Activated naive CD4-positive, alpha-beta T cell treated with anti-CD3 and anti-CD28 coated beads for 36 hours (primary cell): ENCODE measurements around the gene PRDM12. TPM values are rescaled to one million over a fixed set of nuclear protein-coding genes. Genes with fewer than 3 reads are reported as not detected.

Experiments used
- CTCF ChIA-PET: fragments of 350-600 bp; sonication (Branson Sonifier 250); formaldehyde crosslinking; loops from one replicate; lab custom pipeline; 2021; ENCODE audit warnings: antibody characterized with exemption; lab: Charles Lee
- DNase-seq: peaks from one replicate; pipeline ENCODE4 v3.0.0-alpha.2; 2020
- H3K27ac Mint-ChIP-seq: one replicate; pipeline ENCODE4 v1.8.0; 2021; ENCODE audit warnings: mild to moderate bottlenecking, mixed read lengths
- H3K27me3 Mint-ChIP-seq: one replicate; pipeline ENCODE4 v1.8.0; 2021; ENCODE audit warnings: low read depth, mixed read lengths
- H3K36me3 Mint-ChIP-seq: one replicate; pipeline ENCODE4 v1.8.0; 2021; ENCODE audit warnings: low read depth, mixed read lengths
- H3K4me1 Mint-ChIP-seq: one replicate; pipeline ENCODE4 v1.8.0; 2021; ENCODE audit warnings: low read depth, mixed read lengths
- H3K4me3 Mint-ChIP-seq: one replicate; pipeline ENCODE4 v1.8.0; 2021; ENCODE audit warnings: mild to moderate bottlenecking, moderate library complexity, mixed read lengths
- H3K9me3 Mint-ChIP-seq: one replicate; pipeline ENCODE4 v1.8.0; 2021; ENCODE audit warnings: mixed read lengths
- intact Hi-C: fragments of 100-400 bp; cut with micrococcal nuclease; formaldehyde crosslinking; loops from one replicate; pipeline ENCODE4 v1.15.1; 2023
- total RNA-seq, 2 experiments: library from RNA; stranded (reverse); gene quantifications; one replicate each; pipeline ENCODE4 v1.2.3, GENCODE V29; 2021

Gene PRDM12
- total RNA-seq, 2 experiments from 2014 or later = not detected

DNA sequence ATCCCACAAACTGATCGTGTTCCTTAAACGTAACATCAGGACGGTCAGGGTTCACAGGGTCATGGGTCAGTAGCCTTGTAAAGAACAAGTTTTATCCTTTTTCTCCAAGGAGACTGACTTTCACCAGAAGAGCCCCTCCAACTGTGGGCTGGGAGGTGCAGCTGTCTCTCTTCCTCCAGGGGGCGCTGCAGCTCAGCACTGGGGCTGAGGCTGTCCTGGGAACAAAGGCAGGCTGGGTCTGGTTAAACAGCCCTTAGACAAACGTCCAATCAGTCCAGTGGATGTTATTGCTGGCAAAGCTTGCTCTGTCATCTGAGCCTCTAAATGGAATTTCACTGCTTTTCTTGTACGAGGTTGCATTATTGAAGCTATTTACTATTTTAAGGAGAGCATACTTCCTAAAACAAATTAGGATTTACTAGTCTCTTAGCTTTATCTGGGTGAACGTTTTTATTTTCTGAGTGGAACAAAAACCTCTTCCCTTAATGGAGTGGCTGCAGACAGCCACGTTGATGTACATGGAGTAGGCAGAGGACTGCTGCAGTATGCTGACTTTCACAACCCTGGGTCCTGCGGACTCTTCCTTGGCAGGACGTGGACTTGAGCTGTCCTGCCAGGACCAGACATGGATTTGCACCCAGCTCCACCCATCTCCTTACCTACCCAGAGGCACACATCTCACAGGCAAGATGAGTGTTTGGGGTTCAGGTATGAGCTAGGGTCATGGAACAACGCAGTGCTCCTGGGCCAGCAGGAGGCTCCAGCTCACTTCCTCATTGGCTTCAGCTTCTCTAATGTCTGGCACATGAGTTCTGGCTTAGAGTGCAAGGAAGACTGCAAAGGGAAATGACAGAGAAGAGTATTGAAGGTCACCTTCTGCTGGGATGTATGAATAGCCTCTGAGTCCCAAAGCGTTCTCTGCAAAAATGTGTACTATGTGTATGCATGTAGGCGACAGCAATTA is 36.9 kb downstream of the PRDM12 start:
- H3K4me1 Mint-ChIP-seq = peaks cover 25% of the 10 kb centered on the region
- no peaks in the 10 kb centered on the region for H3K27me3 Mint-ChIP-seq
- H3K4me3 Mint-ChIP-seq = no peak overlapping the region
- H3K9me3 Mint-ChIP-seq = no peaks in the 10 kb centered on the region
- no peak overlapping the region for H3K27ac Mint-ChIP-seq
- DNase-seq = peak; percentile 79
- peaks cover 53% of the 10 kb centered on the region for H3K36me3 Mint-ChIP-seq
- intact Hi-C loops = no loop called here
- CTCF ChIA-PET = interaction anchor here (0.7 to 2.4 kb wide), 22 partner anchors 8 to 345 kb away, joined by 3 to 20 read pairs (median 4); partner anchors contain the start of gene EXOSC2

DNA sequence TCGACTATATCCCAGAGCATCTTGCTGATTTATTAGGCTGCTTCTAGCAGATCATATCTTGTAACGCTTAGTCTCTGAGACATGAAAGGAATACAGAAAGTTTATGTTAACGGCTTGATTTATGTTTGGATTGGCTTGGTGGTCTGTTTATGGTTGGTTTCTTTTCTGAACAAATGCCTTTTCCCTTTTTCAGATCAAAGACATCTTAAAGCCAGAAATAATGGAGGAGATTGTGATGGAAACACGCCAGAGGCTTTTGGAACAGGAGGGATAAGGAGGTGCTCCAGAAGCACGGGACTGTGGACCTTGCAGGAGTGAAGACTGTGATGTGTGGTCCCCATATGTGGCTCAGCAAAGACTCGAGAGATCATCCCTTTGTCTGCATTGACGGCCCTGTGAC is 39.1 kb downstream of the PRDM12 start:
- Mint-ChIP-seq H3K4me3 (no peak overlapping the region), H3K36me3 (peaks cover 40% of the 10 kb centered on the region), H3K27me3 (no peaks in the 10 kb centered on the region), H3K4me1 (peaks cover 14% of the 10 kb centered on the region), H3K9me3 (no peaks in the 10 kb centered on the region), H3K27ac (no peak overlapping the region)
- intact Hi-C loops = no loop called here
- no peak for DNase-seq
- CTCF ChIA-PET = no interaction called here

DNA sequence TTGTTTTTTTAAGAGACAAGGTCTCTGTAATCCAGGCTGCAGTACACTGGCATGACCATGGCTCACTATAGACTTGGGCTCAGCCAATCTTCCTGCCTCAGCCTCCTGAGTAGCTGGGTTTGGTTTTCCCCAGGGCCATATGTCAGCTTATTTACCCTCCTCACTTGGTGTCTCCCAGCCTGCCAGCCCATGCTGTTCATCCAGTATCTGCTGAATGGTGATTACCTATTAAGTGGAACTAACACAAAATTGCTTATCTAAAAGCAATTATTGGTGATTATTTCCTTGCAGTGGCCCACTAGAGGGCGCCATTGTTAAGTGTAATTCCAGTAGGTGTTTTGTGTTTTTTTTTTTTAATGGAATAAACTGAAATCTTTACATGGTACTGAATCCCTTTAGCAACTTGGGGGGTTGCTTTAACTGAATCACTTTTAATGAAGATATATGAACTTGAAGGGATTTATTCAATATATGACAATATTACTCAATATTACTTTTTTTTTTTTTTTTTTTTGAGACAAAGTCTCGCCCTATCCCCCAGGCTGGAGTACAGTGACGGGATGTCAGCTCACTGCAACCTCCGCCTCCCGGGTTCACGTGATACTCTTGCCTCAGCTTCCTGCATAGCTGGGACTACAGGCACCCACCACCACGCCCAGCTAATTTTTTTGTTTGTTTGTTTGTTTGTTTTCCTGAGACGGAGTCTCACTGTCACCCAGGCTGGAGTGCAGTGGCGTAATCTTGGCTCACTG is 43.0 kb downstream of the PRDM12 start:
- Mint-ChIP-seq H3K27me3 (no peaks in the 10 kb centered on the region), H3K4me1 (peaks cover 5% of the 10 kb centered on the region), H3K9me3 (no peaks in the 10 kb centered on the region), H3K36me3 (peaks cover 20% of the 10 kb centered on the region), H3K27ac (peak overlapping the region; percentile 65), H3K4me3 (no peak overlapping the region)
- intact Hi-C loops = loop anchor here (1.0 to 5.0 kb wide), 4 partner anchors 65 to 340 kb away; no protein-coding TSS in a partner anchor
- DNase-seq = peak; percentile 82
- CTCF ChIA-PET = interaction anchor here (0.6 to 4.0 kb wide), 18 partner anchors 8 to 187 kb away, joined by 3 to 13 read pairs (median 6); partner anchors contain the start of gene EXOSC2

DNA sequence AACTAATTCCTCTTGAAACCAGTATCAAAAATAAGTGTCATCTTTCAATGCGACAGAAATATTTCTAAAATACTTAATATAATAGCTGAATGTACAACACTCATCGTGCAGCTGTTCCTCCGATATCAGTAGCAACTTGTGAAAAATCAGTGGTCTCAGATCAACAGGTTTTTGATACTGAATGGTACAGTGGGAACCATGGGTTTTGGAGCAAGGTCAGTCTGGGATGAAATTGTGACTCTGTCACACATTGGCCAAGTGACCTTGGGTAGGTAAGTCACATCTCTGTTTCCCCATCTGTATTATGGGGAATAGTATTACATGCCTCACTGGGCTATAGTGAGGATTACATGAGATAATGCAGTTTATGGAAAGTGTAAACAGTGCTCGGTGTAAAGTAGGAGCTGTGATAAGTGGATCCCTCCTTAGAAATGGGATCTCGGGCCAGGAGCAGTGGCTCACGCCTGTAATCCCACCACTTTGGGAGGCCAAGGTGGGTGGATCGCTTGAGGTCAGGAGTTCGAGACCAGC is 46.5 kb downstream of the PRDM12 start:
- H3K4me3 Mint-ChIP-seq = no peak overlapping the region
- intact Hi-C loops = no loop called here
- no peaks in the 10 kb centered on the region for H3K9me3 Mint-ChIP-seq
- no peaks in the 10 kb centered on the region for H3K27me3 Mint-ChIP-seq
- H3K36me3 Mint-ChIP-seq = no peaks in the 10 kb centered on the region
- peaks cover 27% of the 10 kb centered on the region for H3K4me1 Mint-ChIP-seq
- CTCF ChIA-PET = interaction anchor here (0.5 to 1.9 kb wide), 4 partner anchors 9 to 336 kb away, joined by 3 to 11 read pairs (median 3); no protein-coding TSS in a partner anchor
- H3K27ac Mint-ChIP-seq = no peak overlapping the region
- DNase-seq = no peak

DNA sequence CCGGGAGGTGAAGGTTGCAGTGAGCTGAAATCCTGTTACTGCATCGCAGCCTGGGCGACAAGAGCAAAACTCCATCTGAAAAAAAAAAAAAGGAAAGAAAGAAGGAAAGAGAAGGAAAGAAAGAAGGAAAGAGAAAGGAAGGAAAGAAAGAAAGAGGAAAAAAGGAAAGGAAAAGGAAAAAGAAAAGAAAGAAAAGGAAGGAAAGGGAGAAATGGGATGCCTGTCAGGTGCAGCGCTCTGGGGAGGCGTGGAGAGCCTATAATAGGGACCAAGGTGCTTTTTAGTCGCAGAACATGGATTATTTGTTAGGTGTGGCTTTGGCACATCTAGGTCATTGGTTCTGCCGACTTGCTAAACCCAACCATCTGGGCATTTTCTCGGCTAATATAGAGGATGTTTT is 47.1 kb downstream of the PRDM12 start:
- CTCF ChIA-PET = interaction anchor here (1.9 kb wide), 1 partner anchor 10 kb away, joined by 11 read pairs; no protein-coding TSS in a partner anchor
- intact Hi-C loops = no loop called here
- Mint-ChIP-seq H3K27me3 (no peaks in the 10 kb centered on the region), H3K4me3 (no peak overlapping the region), H3K27ac (no peak overlapping the region), H3K9me3 (no peaks in the 10 kb centered on the region), H3K4me1 (peaks cover 32% of the 10 kb centered on the region), H3K36me3 (no peaks in the 10 kb centered on the region)
- no peak for DNase-seq

DNA sequence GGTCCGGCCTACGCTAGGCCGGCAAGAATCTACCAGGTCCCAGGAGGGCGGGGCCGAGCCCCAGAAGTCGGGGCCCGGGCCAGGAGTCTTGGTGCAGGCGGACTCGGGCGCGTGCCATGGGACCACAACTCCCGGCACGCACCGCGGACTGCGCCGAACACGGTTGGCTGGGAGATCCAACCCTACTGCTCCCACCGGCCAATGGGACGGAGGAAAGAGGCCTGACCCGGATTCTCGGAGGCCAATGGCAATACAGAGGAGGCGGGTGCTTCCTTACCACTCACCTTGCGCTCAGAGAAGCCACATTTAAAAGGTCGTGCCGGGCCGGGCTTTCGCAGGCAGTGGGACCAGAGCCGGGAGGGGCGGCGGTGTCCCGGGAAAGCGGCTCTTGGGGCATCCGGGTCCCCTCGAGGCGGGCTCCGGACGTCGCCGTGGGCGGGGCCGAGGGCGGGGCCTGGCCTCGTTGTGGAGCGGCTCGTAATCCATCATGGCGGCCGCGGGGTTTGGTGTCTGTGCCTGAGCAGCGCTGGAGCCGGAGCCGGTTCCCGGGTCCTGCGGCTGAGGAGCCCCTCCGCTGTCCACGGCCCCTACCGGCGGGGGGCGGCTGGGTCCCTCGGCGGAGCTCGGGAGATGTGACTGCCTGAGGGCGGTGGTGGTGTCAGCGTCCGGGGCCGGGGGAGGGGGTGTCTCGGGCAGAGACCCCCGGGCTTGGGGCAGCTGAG is 48.3 kb downstream of the PRDM12 start:
- Mint-ChIP-seq H3K9me3 (no peaks in the 10 kb centered on the region), H3K27ac (peak overlapping the region; percentile 89), H3K4me3 (peak overlapping the region; percentile 86), H3K4me1 (peaks cover 34% of the 10 kb centered on the region), H3K36me3 (no peaks in the 10 kb centered on the region), H3K27me3 (no peaks in the 10 kb centered on the region)
- intact Hi-C loops = loop anchor here (1.0 to 2.0 kb wide), 4 partner anchors 19 to 413 kb away; partner anchors contain the start of genes EXOSC2 and NUP214
- CTCF ChIA-PET = interaction anchor here (0.6 to 1.8 kb wide), 2 partner anchors 11 to 56 kb away, joined by 3 to 11 read pairs; no protein-coding TSS in a partner anchor
- DNase-seq = peak; percentile 98

DNA sequence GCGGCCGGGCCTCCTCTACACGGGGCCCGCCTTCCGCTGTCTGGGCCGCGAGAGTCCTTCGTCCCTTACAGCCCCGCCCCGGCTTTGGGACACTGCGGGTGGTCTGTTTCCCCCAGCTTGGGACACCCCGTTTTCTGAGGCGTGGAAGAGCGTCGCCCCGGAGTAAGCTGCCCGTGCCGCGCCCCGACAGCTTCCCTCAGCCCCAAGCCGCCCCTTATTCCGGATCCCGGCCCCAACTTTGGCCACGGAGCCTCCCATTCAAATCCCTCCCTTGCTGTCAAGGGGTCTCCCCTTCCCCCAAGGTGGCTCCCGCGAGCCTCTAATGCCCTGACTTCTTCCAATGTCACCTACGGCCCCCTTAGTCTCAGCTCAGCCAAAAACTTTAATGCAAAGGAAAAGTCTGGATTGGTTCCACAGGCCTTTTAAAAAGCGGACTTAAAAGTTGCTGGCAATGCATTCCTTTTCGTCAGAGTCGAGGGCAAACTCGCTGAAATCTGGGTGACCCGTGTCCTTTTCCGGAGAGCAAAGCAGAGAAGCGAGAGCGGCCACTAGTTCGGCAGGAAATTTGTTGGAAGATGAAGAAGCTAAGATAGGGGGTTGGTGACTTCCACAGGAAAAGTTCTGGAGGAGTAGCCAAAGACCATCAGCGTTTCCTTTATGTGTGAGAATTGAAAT is 49.0 kb downstream of the PRDM12 start:
- Mint-ChIP-seq H3K4me1 (peaks cover 34% of the 10 kb centered on the region), H3K9me3 (no peaks in the 10 kb centered on the region), H3K36me3 (no peaks in the 10 kb centered on the region), H3K4me3 (peak overlapping the region; percentile 86), H3K27ac (peak overlapping the region; percentile 76), H3K27me3 (no peaks in the 10 kb centered on the region)
- intact Hi-C loops = loop anchor here (2.0 kb wide), 1 partner anchor 227 kb away; no protein-coding TSS in a partner anchor
- CTCF ChIA-PET = interaction anchor here (0.6 to 1.8 kb wide), 2 partner anchors 12 to 56 kb away, joined by 3 to 11 read pairs; no protein-coding TSS in a partner anchor
- no peak for DNase-seq

DNA sequence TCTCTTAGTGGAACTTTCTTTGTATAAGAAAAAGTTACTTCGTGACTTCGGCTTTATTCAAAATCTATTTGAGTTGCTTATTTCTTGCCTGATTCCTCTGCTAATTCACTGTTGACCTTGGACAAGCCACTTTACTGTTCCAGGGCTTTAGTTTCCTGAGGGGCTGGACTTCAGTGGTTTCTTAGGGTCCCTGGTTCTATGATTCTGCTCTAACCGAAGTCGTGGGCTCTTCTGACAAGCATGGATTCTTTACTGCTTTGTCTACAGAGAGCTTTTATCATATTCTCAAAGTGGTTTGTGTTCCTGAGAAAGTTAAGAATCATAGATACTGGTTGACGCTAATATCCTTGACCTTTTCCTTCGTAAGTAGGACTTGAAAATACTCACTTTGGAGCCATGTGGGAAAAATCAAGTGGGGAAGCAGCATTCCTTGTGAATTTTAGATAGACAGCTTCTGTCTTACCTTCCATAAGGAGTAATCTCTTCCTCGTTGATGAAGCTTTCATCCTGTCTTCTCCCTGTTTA is 50.3 kb downstream of the PRDM12 start:
- H3K27me3 Mint-ChIP-seq = no peaks in the 10 kb centered on the region
- no peak overlapping the region for H3K27ac Mint-ChIP-seq
- no peaks in the 10 kb centered on the region for H3K36me3 Mint-ChIP-seq
- DNase-seq = no peak
- H3K9me3 Mint-ChIP-seq = no peaks in the 10 kb centered on the region
- peaks cover 36% of the 10 kb centered on the region for H3K4me1 Mint-ChIP-seq
- peak overlapping the region; percentile 86 for H3K4me3 Mint-ChIP-seq
- intact Hi-C loops = no loop called here
- CTCF ChIA-PET = interaction anchor here (1.1 to 1.7 kb wide), 2 partner anchors 8 to 14 kb away, joined by 4 to 6 read pairs; no protein-coding TSS in a partner anchor

DNA sequence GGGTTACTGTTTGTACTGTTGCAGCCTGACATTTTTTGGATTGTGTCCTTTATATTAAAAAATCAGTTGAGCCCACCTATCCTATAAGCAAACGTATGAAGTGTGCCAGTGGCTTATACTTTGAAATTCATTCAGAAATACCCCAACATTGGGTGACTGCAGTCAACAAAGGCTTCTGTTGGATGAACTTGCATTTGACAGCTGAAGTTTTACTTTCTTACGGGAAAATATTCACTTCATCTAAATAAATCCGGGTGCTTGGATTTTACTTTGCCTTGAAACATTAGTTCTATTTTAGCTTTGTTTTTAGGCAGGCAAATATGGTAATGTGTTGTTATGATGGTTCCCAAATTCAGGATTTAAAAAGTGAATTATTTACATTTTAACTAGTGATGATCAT is 50.9 kb downstream of the PRDM12 start:
- Mint-ChIP-seq H3K4me3 (peak overlapping the region; percentile 86), H3K27me3 (no peaks in the 10 kb centered on the region), H3K36me3 (no peaks in the 10 kb centered on the region), H3K27ac (no peak overlapping the region), H3K9me3 (no peaks in the 10 kb centered on the region), H3K4me1 (peaks cover 36% of the 10 kb centered on the region)
- DNase-seq = no peak
- CTCF ChIA-PET = interaction anchor here (0.8 to 1.7 kb wide), 3 partner anchors 9 to 272 kb away, joined by 3 to 6 read pairs (median 4); no protein-coding TSS in a partner anchor
- intact Hi-C loops = no loop called here

DNA sequence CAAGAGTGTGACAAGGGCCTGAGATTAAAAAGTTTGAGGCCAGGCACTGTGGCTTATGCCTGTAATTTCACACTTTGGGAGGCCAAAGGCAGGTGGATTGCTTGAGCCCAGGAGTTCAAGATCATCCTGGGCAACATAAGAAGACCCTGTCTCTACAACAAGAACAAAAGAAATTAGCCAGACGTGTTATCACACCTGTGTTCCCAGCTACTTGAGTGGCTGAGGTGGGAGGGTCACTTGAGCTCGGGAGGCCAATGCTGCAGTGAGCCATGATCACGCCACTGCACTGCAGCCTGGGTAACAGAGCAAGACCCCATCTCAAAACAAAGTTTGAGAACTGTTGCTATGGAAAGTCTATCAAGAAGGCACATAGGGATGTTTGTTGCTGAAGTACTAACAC is 54.2 kb downstream of the PRDM12 start:
- no peak for DNase-seq
- Mint-ChIP-seq H3K4me3 (no peak overlapping the region), H3K4me1 (peaks cover 38% of the 10 kb centered on the region), H3K27me3 (no peaks in the 10 kb centered on the region), H3K9me3 (no peaks in the 10 kb centered on the region), H3K36me3 (no peaks in the 10 kb centered on the region), H3K27ac (no peak overlapping the region)
- CTCF ChIA-PET = no interaction called here
- intact Hi-C loops = no loop called here

DNA sequence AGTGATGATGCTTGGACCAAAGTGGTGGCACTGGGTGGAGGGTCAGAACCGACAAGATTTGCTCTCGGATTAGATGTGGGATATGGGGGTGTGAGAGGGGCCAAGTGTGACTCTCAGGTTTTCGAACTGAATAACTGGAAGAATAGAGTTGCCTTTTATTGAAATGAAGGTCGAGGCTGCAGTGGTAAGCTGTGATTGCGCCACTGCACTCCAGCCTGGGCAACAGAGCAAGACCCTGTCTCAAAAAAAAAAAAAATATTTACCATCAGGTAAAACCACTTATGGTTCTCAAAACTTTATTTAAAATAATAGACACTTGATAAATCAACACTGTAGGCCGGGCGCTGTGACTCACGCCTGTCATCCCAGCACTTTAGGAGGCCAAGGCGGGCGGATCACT is 56.4 kb downstream of the PRDM12 start:
- peaks cover 16% of the 10 kb centered on the region for H3K4me1 Mint-ChIP-seq
- H3K9me3 Mint-ChIP-seq = no peaks in the 10 kb centered on the region
- H3K36me3 Mint-ChIP-seq = no peaks in the 10 kb centered on the region
- DNase-seq = no peak
- intact Hi-C loops = no loop called here
- H3K4me3 Mint-ChIP-seq = no peak overlapping the region
- no peaks in the 10 kb centered on the region for H3K27me3 Mint-ChIP-seq
- CTCF ChIA-PET = no interaction called here
- no peak overlapping the region for H3K27ac Mint-ChIP-seq
